ENCODE results near the gene SPON2. TPM values are rescaled to one million over a fixed set of nuclear protein-coding genes. Genes with fewer than 3 reads are reported as not detected.

SPON2 gene
- total RNA-seq, 1 experiment from 2014 or later, result 6.6 TPM

GRCh38 chr4:1200425-1201035, 28.1 kb upstream of the SPON2 start (continued):
- TF ChIP-seq USF2 (CRISPR knock-in tag; IDR thresholded peaks at IDR 0.05) (no peak), NR2C2 (CRISPR knock-in tag; IDR thresholded peaks at IDR 0.05) (no peak), RORB (CRISPR knock-in tag; IDR thresholded peaks at IDR 0.05) (no peak), AFF4 (CRISPR knock-in tag; IDR thresholded peaks at IDR 0.05; ENCODE audit: borderline replicate concordance) (no peak), ATF1 (CRISPR knock-in tag; IDR thresholded peaks at IDR 0.05) (no peak), FOXK1 (CRISPR knock-in tag; IDR thresholded peaks at IDR 0.05) (no peak), FOXP4 (CRISPR knock-in tag; IDR thresholded peaks at IDR 0.05) (no peak), ZNF138 (CRISPR knock-in tag; conservative IDR thresholded peaks at IDR 0.05) (no peak), ZNF219 (CRISPR knock-in tag; IDR thresholded peaks at IDR 0.05; ENCODE audit: borderline replicate concordance) (no peak)

GRCh38 chr4:1199556-1200331, 27.4 kb upstream of the SPON2 start:
- Mint-ChIP-seq H3K4me3 (no peak overlapping the region), H3K36me3 (no peaks in the 10 kb centered on the region), H3K27me3 (ENCODE audit: low read depth) (no peaks in the 10 kb centered on the region), H3K27ac (no peak overlapping the region), H3K4me1 (no peaks in the 10 kb centered on the region), H3K9me3 (no peaks in the 10 kb centered on the region)
- DNase-seq (ENCODE audit: low spot score) (peak; percentile 7), ATAC-seq (no peak)
- CTCF ChIA-PET, result interaction anchor here (1.4 kb wide), 1 partner anchor 86 kb away, joined by 6 read pairs; the partner anchor contains the start of gene RNF212
- POLR2A ChIA-PET, result no interaction called here
- TF ChIP-seq ESRRA (CRISPR knock-in tag; IDR thresholded peaks at IDR 0.05; ENCODE audit: borderline replicate concordance), result no peak
- no peak for TF ChIP-seq CDX4 (CRISPR knock-in tag; IDR thresholded peaks at IDR 0.05; ENCODE audit: borderline replicate concordance)
- TF ChIP-seq AFF4 (CRISPR knock-in tag; IDR thresholded peaks at IDR 0.05; ENCODE audit: borderline replicate concordance), result no peak
- no peak for TF ChIP-seq ATF2 (CRISPR knock-in tag; IDR thresholded peaks at IDR 0.05; ENCODE audit: borderline replicate concordance, low read depth)
- no peak for TF ChIP-seq HMGXB4 (CRISPR knock-in tag; IDR thresholded peaks at IDR 0.05)
- no peak for TF ChIP-seq ZNF219 (CRISPR knock-in tag; IDR thresholded peaks at IDR 0.05; ENCODE audit: borderline replicate concordance)
- no peak for TF ChIP-seq STAT6 (CRISPR knock-in tag; conservative IDR thresholded peaks at IDR 0.05; ENCODE audit: low read depth)
- no peak for TF ChIP-seq ZNF138 (CRISPR knock-in tag; conservative IDR thresholded peaks at IDR 0.05)
- no peak for TF ChIP-seq FOXJ3 (CRISPR knock-in tag; IDR thresholded peaks at IDR 0.05; ENCODE audit: borderline replicate concordance)
